GM13976 (cell line): ENCODE results near the gene TMCC2.

Source experiments
- DNase-seq: peaks from one replicate; pipeline ENCODE4 v3.0.0; 2012; ENCODE audit warnings: low spot score
- CTCF ChIP-seq: IDR thresholded peaks from 2 replicates; pipeline ENCODE4 v1.5.1; 2012; ENCODE audit warnings: borderline replicate concordance, mild to moderate bottlenecking; ENCODE audit not compliant: insufficient read depth; ENCODE audit errors: extremely low read depth, missing control alignments, control extremely low read depth
- in situ Hi-C: fragments of 300-500 bp; cut with MboI; formaldehyde crosslinking; loops from one replicate; pipeline ENCODE4 v1.12.0; 2022; ENCODE audit warnings: low sequenced_read_pairs, mixed read lengths, inconsistent platforms; ENCODE audit not compliant: unreplicated experiment

The TMCC2 gene

GRCh38 chr1:205261946-205262691 is 34.4 kb downstream of the TMCC2 start:
- no peak for DNase-seq
- no peak for TF ChIP-seq CTCF
- in situ Hi-C loops, result no loop called here

GRCh38 chr1:205262731-205263171 is 35.0 kb downstream of the TMCC2 start:
- in situ Hi-C loops, result no loop called here
- TF ChIP-seq CTCF, result no peak
- DNase-seq, result no peak

GRCh38 chr1:205263580-205264190 is 35.9 kb downstream of the TMCC2 start:
- no peak for DNase-seq
- in situ Hi-C loops, result no loop called here
- TF ChIP-seq CTCF, result no peak

DNA sequence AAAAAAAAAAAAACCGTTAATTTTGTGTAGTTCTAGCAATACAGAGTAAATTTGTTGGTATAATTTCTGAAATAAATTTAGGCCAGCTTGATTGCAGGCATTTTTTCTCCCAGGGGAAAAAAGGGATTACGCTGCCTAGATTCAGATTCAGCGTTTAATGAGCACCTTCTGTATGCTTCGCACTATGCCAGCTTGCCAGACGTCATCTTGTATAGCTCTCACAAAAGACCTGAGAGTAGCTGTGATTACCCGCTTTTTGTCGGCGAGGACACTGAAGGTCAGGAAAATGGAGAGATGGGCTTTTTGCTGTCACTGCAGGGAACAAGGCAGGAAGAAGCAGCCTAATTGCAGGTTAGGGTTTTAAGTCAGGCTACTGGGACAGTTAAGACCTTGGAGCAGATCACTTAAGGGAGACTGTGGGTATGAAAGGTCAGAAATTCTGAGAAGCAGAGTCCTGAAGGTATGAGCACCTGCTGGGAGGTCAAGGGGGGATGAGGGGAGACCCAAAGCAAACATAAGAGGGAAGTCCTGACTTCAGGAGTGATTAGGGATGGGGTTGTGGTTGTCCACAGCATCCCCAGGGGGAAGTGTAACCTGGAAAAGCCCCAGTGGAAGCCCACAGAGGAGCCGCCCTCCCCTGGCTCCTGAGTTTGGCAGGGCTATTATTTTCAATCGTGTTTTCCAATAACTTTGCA is 39.0 kb downstream of the TMCC2 start:
- in situ Hi-C loops, result no loop called here

DNA sequence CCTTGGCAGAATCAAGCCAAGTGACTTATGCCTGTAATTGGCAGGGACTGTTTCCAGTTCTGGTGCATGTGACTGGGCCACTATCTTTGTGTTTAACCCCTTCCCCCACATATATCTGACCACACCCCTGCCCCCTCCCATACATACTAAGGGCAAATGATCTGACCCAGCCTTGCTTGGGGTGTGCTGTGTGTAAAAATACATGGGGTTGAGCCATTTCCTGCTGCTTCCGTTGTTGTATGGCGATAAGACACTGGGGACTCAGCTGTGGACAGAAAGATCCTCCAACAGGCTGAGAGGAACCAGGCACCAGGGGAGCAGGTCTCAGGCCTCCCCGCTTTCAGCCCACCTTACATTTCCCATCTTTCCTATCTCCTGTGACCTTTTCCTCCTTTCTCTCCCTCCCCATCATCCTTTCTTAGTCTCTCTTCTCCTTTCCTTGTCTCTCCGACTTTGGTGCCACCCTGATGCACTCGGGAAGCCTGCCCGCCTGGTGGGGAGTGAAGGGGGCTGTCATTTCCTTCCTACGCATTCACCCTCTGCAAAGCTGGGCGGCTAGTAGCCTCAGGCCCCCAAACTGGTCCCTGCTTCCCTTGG is 39.7 kb downstream of the TMCC2 start:
- TF ChIP-seq CTCF, result no peak
- in situ Hi-C loops, result no loop called here

More for the DNA sequence above, 39.0 kb downstream of the TMCC2 start:
- no peak for DNase-seq
- no peak for TF ChIP-seq CTCF

More for the DNA sequence above, 39.7 kb downstream of the TMCC2 start:
- DNase-seq, result no peak
